Body of pancreas (tissue), 4 donors: ENCODE data around the gene ANKRD10. TPM values are rescaled to one million over a fixed set of nuclear protein-coding genes. Genes with fewer than 3 reads are reported as not detected.
A peak's percentile ranks its signal among the peaks of the same experiment; 100 is the strongest.

Experiments used
- ATAC-seq: fragments of 150-250 bp; one replicate; pipeline ENCODE4 v1.9.1; 2016
- DNase-seq, 4 donors: peaks; one replicate each; pipeline ENCODE4 v3.0.0-alpha.2; 2019
- H3K27ac ChIP-seq, 4 donors: fragments of 200-600 bp; sonication (generic); 1 replicate in 3 of 4; 2 replicates in 1 of 4; pipeline versions ENCODE4 v1.5.1 to v1.6.1; 2016 to 2019; ENCODE audit warnings: mild to moderate bottlenecking in 1 of 4, mixed read lengths in 1 of 4, moderate library complexity in 1 of 4
- H3K27me3 ChIP-seq, 2 donors: fragments of 200-600 bp; sonication (generic); one replicate each; pipeline ENCODE4 v1.6.0; 2016; ENCODE audit warnings: mild to moderate bottlenecking in 1 of 2
- H3K36me3 ChIP-seq, 2 donors: fragments of 200-600 bp; sonication (generic); replicated peaks in 1 of 2; 2 replicates each; pipeline ENCODE4 v1.5.1; 2016; ENCODE audit warnings: low read depth in 2 of 2; ENCODE audit not compliant: insufficient read depth in 1 of 2
- H3K4me1 ChIP-seq: fragments of 200-600 bp; sonication (generic); one replicate; pipeline ENCODE4 v1.6.0; 2016
- H3K4me3 ChIP-seq, 2 donors: fragments of 200-600 bp; sonication (generic); 1 replicate in 1 of 2; 2 replicates in 1 of 2; pipeline ENCODE4 v1.5.1; 2016 to 2019
- H3K9me3 ChIP-seq, 3 donors: fragments of 200-600 bp; sonication (generic); 1 replicate in 2 of 3; 2 replicates in 1 of 3; pipeline ENCODE4 v1.5.1; 2016
- POLR2A ChIP-seq, 3 donors: fragments of 450-650 bp; IDR thresholded peaks; one replicate each; pipeline ENCODE4 v1.6.1; 2016; ENCODE audit warnings: antibody characterized with exemption in 3 of 3, mild to moderate bottlenecking in 2 of 3
- WGBS, 2 donors: methylation state at CpG; one replicate each; pipeline ENCODE4 v1.1.5; 2017; 5-methylcytosine and 5-hydroxymethylcytosine counted together
- intact Hi-C: fragments of 100-400 bp; cut with DNase I; formaldehyde crosslinking; loops from one replicate; pipeline ENCODE4 v1.15.1; 2023
- total RNA-seq, 2 donors: library from RNA; depleted of rRNA; stranded (reverse); fragments of >200 nt; gene quantifications; one replicate each; pipeline ENCODE4 v1.1.0, GENCODE V29; 2016
- TF ChIP-seq, protein P1 (sequence below), 7 experiments: fragments of 450-650 bp in 4 of 7; fragments of 200-600 bp in 3 of 7; sonication (generic) in 3 of 7; IDR thresholded peaks; one replicate each; pipeline ENCODE4 v1.5.1; 2016 to 2019; ENCODE audit warnings: antibody characterized with exemption in 7 of 7

Gene ANKRD10
- total RNA-seq, 2 donors from 2014 or later: 117 to 124 TPM

DNA sequence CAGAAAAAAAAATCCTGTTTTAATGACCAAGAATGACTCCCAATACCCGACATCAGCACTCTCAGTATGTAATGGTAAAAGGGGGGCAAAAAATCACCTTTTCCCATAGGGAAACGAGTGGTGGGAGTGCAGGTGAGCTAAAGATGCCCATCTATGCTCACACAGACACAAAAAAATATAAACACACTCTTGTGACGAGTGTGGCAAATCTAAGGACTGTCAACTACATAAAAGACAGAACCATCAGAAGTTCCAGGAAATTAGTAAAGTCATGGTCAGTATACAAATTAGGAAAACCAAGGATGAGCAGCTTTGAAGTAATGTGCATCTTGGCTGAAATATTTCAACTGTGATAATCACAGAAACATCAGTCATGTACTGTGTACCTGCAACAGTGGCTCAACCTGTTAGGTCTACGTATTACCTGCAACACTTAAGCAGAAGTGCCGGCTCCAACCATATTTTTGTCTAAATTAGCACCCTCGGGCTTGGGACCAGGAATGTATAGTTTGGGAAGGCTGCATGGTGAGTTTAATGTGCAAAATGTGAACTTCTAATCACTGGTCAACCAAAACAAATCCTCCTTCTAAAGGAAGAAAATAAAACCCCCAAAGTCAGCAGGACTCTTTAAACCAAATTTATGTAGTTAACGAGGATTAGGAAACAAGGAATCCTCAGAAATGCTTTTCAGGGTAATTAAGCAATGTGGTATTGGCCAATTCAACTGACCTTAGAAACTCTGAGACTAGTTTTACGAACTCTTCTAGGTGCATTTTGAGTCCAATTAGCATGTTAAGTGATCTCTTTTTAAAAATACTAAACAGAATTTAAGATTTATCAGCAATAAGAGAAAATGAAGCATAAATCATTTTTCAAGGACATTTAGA, 24.3 kb downstream of the ANKRD10 start:
- Histone ChIP-seq H3K9me3 (no peaks in the 10 kb centered on the region), H3K27ac (no peak overlapping the region), H3K4me1 (peaks cover 28% of the 10 kb centered on the region), H3K27me3 (no peaks in the 10 kb centered on the region), H3K36me3 (peaks cover 0 to 9% of the 10 kb centered on the region in 2 donors), H3K4me3 (no peak overlapping the region)
- WGBS, 2 donors: 80 to 82% methylated on average over 8 of the region's 8 CpGs
- ATAC-seq (no peak), DNase-seq (no peak)
- intact Hi-C loops: no loop called here
- TF ChIP-seq, protein P1, sequence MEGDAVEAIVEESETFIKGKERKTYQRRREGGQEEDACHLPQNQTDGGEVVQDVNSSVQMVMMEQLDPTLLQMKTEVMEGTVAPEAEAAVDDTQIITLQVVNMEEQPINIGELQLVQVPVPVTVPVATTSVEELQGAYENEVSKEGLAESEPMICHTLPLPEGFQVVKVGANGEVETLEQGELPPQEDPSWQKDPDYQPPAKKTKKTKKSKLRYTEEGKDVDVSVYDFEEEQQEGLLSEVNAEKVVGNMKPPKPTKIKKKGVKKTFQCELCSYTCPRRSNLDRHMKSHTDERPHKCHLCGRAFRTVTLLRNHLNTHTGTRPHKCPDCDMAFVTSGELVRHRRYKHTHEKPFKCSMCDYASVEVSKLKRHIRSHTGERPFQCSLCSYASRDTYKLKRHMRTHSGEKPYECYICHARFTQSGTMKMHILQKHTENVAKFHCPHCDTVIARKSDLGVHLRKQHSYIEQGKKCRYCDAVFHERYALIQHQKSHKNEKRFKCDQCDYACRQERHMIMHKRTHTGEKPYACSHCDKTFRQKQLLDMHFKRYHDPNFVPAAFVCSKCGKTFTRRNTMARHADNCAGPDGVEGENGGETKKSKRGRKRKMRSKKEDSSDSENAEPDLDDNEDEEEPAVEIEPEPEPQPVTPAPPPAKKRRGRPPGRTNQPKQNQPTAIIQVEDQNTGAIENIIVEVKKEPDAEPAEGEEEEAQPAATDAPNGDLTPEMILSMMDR (IDR thresholded peaks at IDR 0.05): no peak
- no peak for TF ChIP-seq POLR2A (IDR thresholded peaks at IDR 0.05)

DNA sequence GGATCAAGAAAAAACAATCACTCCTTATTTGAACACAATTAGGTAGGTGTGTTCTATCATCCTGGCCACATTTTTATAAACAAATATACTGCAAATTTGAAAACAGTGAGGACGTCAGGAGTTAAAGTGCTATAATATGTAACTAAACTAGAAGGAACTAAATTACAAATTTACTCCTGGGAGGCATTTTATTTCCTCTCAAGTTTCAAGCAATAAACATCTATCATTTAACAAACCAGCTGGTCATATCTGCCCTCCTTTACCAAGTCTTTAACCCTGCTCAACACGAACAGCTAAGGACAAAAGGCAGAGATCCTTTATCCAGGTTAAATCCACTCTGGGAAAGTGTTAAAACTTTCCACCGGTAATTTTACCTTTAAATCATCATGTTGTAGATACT, 26.5 kb downstream of the ANKRD10 start:
- 50 to 62% methylated on average over 3 of the region's 3 CpGs for WGBS, 2 donors
- Histone ChIP-seq H3K4me3 (no peak overlapping the region), H3K9me3 (no peaks in the 10 kb centered on the region), H3K27ac (peak overlapping the region; percentile 33 to 66 (median 63)), H3K27me3 (no peaks in the 10 kb centered on the region), H3K4me1 (peaks cover 28% of the 10 kb centered on the region), H3K36me3 (peaks cover 0 to 7% of the 10 kb centered on the region in 2 donors)
- intact Hi-C loops: no loop called here
- TF ChIP-seq POLR2A (IDR thresholded peaks at IDR 0.05): no peak
- TF ChIP-seq, protein P1 (IDR thresholded peaks at IDR 0.05): no peak
- DNase-seq: no peak
- peak; percentile 70 for ATAC-seq

DNA sequence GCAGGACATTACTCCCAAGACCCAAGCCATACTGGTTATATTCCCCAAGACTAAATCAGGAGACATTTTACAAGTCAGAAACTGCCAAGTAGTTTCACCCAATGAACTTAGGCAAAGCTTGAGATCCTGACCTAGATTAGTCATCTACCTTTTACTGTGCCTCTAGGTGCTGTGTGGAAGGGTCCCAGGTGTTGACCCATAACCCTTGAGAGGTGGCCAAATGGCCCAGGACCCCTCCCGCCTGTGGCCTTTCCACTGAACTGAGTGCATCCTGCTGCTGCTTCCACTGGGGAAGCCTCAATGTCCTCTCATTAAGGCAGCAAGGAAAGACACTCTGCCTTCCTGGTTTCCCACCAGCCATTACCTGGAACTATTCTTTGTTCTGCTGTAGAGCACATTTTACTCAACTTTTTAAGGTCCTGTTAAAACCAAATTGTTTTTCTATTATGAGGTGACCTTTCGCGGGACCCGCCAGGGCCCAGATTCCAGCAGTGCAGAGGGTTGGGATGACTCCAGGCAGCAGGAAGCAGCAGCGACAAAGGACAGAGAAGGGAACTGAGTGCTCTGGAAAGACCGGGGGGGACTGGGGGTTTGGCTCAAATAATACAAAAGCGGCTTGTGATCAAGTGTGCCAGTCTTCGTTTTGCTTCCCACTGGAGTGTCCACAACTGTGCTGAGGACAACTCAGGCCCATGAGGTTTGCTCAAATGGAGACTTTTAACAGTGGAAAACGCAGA, 27.1 kb downstream of the ANKRD10 start:
- no peaks in the 10 kb centered on the region for H3K27me3 ChIP-seq
- DNase-seq (no peak), ATAC-seq (peak; percentile 72)
- 48 to 58% methylated on average over 9 of the region's 9 CpGs for WGBS, 2 donors
- TF ChIP-seq, protein P1 (IDR thresholded peaks at IDR 0.05): no peak
- no peak for TF ChIP-seq POLR2A (IDR thresholded peaks at IDR 0.05)
- peaks cover 28% of the 10 kb centered on the region for H3K4me1 ChIP-seq
- H3K9me3 ChIP-seq: no peaks in the 10 kb centered on the region
- H3K27ac ChIP-seq: peak overlapping the region; percentile 33 to 66 (median 63)
- intact Hi-C loops: no loop called here
- no peak overlapping the region for H3K4me3 ChIP-seq
- peaks cover 0 to 3% of the 10 kb centered on the region in 2 donors for H3K36me3 ChIP-seq

DNA sequence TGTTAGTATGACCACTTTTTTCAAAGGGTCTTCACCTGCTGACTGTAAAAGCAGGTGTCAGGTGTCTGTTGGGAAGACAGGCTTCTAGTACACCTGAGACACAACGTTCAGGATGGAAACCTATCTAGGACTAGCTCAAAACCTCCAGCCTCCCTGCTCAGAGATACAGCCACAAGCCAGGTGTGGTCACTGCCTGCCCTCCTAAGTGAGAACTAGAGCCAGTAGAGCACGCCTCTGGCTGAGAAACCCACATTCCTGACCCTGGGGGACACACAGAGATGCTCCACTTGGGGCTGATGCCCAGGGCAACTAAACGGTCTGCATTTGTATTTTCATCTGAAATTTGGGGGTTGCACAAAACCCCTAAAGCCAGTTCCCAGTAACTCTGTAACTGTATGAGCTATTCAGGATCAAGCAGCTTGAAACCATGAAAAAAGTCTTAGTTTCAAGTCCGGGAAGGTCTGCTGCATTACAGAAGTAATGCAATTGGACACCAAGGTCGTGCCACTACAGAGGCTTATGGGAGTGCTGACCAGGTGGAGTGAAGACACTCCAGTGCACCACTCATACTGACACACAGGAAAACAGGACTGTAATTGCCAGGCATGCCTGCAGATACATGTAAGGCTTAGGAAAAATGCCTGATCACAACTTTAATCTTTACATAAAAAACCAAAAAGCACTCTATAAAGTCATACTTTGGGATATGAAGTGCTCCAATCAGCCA, 27.8 kb downstream of the ANKRD10 start:
- Histone ChIP-seq H3K4me3 (no peak overlapping the region), H3K27me3 (no peaks in the 10 kb centered on the region), H3K36me3 (peaks cover 0 to 1% of the 10 kb centered on the region in 2 donors), H3K9me3 (no peaks in the 10 kb centered on the region), H3K27ac (peak overlapping the region in 1 of 4 donors; percentile 65), H3K4me1 (peaks cover 28% of the 10 kb centered on the region)
- no peak for ATAC-seq
- TF ChIP-seq, protein P1 (IDR thresholded peaks at IDR 0.05): no peak
- TF ChIP-seq POLR2A (IDR thresholded peaks at IDR 0.05): no peak
- no peak for DNase-seq
- intact Hi-C loops: no loop called here
- WGBS, 2 donors: 33 to 35% methylated on average over 3 to 5 of the region's 5 CpGs
